ENCODE measurements around the gene SERPINB6. TPM values are rescaled to one million over a fixed set of nuclear protein-coding genes. Genes with fewer than 3 reads are reported as not detected.

Gene SERPINB6
- total and polyA plus RNA-seq, 9 of the 15 experiments (the other 6 are each of a cell fraction or from before 2014, with no cell fraction given), result 86.6 to 211 (median 143) TPM

GRCh38 chr6:2988426-2989331, 17.3 kb upstream of the SERPINB6 start (continued):
- 0 out of 2 replicates have a peak, but pooled peaks have one; percentile 13 for TF ChIP-seq CAMTA2 (CRISPR knock-in tag; conservative IDR thresholded peaks at IDR 0.05)
- TF ChIP-seq RFX7 (CRISPR knock-in tag; IDR thresholded peaks at IDR 0.05), result no peak
- TF ChIP-seq ETS2 (tag; IDR thresholded peaks at IDR 0.05; ENCODE audit: borderline replicate concordance, poor library complexity, severe bottlenecking), result no peak
- TF ChIP-seq SP1 (CRISPR knock-in tag; IDR thresholded peaks at IDR 0.05), result no peak; the same call in 1 of the 2 replicates
- no peak for TF ChIP-seq CUX1 (CRISPR knock-in tag; IDR thresholded peaks at IDR 0.05)
- no peak for TF ChIP-seq KAT7 (CRISPR knock-in tag; IDR thresholded peaks at IDR 0.05; ENCODE audit: borderline replicate concordance)
- peak; percentile 91 for TF ChIP-seq KLF13 (tag; IDR thresholded peaks at IDR 0.05; ENCODE audit: borderline replicate concordance, low read depth)
- TF ChIP-seq TGIF2 (CRISPR knock-in tag; IDR thresholded peaks at IDR 0.05), result 0 out of 2 replicates have a peak, but pooled peaks have one; percentile 75
- peak; percentile 71; the same call in 1 of the 2 replicates for TF ChIP-seq NR4A1 (CRISPR knock-in tag; IDR thresholded peaks at IDR 0.05)
- TF ChIP-seq NR4A1 (tag; IDR thresholded peaks at IDR 0.05), result no peak; the same call in 1 of the 2 replicates
- no peak for TF ChIP-seq SIRT6 (IDR thresholded peaks at IDR 0.05; ENCODE audit: low read depth, low read length)
- no peak for TF ChIP-seq HNRNPH1 (optimal IDR thresholded peaks at IDR 0.05; ENCODE audit: low read depth, low read length)
- no peak for TF ChIP-seq EZH2 (IDR thresholded peaks at IDR 0.05; ENCODE audit: borderline replicate concordance, low read depth, low read length)
- no peak for TF ChIP-seq PCBP2 (IDR thresholded peaks at IDR 0.05; ENCODE audit: low read depth, low read length, poor library complexity, severe bottlenecking)
- TF ChIP-seq BCL6 (CRISPR knock-in tag; IDR thresholded peaks at IDR 0.05), result no peak
- TF ChIP-seq STAG1 (CRISPR knock-in tag; IDR thresholded peaks at IDR 0.05; ENCODE audit: borderline replicate concordance), result peak; percentile 83; the same call in 1 of the 2 replicates
- TF ChIP-seq CGGBP1 (CRISPR knock-in tag; IDR thresholded peaks at IDR 0.05), result no peak
- TF ChIP-seq XRCC5 (IDR thresholded peaks at IDR 0.05; ENCODE audit: low read depth, low read length), result peak; percentile 50
- TF ChIP-seq FOXO4 (CRISPR knock-in tag; IDR thresholded peaks at IDR 0.05), result peak; percentile 45; the same call in 1 of the 2 replicates
- peak; percentile 97 for TF ChIP-seq ZC3H4 (CRISPR knock-in tag; IDR thresholded peaks at IDR 0.05; ENCODE audit: borderline replicate concordance)
- peak; percentile 71 for TF ChIP-seq RBM22 (IDR thresholded peaks at IDR 0.05; ENCODE audit: low read depth, low read length, poor library complexity, severe bottlenecking)

Measured in K562 (cell line).